Effector CD8-positive, alpha-beta T cell (primary cell): Measurements from ENCODE around the gene ZNFX1.

Experiments
- DNase-seq: peaks from one replicate; lab custom pipeline; 2025; lab: John Stamatoyannopoulos, UW

ZNFX1 gene

DNA sequence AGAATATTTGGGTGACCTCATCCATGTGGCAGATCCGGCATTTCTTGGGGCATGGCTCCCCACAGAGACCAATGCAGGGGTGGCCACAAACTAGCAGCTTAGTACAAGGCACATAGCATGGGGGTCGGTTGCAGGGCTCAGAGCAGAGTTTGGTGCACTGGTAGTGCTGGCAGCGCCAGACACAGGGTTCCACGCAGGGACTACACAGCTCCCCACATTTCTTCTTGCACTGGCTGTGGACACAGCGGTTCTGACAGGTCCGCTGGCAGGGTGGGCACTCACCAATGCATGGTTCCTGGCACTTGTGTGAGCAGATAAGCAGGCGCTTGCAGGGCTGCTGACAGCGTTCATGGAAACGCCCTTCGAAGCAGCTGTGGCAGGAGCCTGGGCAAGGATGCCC is 29.6 kb downstream of the ZNFX1 start:
- DNase-seq: no peak

- DNase-seq: no peak
Observed at GRCh38 chr20:49247792-49248191, 30.1 kb downstream of the ZNFX1 start.

- DNase-seq: no peak
Observed at GRCh38 chr20:49247169-49247723, 30.6 kb downstream of the ZNFX1 start.

DNA sequence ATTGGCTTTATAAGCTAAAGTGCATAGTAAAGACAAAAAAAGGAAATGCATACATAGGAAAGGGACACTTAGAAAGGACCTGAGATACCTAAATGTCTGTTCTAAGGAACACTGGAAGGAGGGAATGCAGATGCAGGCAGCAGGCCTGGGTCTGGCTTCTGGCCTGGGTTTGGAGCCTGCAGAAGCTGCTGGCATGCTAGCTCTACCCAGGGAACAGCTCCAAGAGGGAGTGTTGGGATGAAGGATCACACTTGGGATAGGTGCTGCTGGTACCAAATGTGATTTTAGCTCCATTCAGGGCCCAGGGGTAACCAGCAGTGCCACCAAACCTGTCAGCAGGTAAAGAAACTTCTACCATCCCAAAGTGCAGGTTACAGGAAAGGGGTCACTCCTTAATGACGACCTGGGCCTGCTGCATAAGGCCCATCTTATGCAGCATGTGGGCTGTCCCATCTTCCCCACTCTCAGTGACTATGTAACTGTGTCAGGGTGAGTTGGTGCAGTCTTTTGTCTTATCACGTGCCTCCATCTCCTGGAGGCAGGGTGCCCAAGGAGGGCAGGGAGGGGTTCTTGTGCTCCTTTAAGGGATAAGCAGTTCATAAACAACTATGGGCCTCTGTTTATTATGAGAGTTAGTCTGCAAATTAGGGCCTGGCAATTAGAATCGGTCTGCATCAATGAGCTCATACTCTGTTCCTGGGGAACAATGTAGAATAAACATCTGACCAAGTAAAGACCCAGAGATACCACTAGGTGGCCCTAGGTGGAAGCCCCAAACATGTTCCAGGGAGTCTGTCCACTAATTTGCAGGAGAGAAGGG is 31.7 kb downstream of the ZNFX1 start:
- DNase-seq: no peak

GRCh38 chr20:49237531-49237930 is 40.3 kb downstream of the ZNFX1 start:
- DNase-seq: no peak

GRCh38 chr20:49236301-49236700 is 41.6 kb downstream of the ZNFX1 start:
- no peak for DNase-seq

DNA sequence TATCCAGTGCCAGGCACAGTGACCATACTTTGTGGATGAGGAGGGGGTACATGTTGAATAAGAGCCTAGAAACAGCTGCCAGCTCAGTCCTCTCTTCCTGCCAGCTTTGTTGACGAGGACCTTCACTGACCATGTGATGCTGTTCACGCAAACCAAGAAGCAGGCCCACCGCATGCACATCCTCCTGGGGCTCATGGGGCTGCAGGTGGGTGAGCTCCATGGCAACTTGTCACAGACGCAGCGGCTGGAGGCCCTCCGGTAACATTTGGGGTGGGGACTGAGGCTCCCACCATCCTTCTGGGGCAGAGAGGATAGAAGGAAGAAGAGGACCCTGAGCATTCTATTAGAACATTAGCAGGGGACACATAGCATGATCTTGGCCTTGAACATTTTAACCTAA is 43.0 kb downstream of the ZNFX1 start:
- DNase-seq: no peak

DNA sequence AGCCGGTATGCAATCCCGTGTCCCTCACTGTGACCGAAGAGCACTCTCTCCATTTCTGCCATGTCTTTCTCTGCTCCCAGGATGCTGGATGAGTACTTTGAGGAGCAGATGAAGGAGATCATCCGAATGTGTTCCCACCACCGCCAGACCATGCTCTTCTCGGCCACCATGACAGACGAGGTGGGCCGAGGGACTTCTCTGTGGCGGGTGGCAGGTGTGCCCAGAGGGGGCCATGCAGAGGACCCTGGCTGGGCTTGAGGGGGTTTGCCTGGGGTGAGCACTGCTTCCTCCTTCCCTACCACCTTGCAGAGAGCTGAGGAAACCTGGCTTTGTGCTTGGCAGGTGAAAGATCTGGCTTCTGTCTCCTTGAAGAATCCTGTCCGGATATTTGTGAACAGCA is 44.6 kb downstream of the ZNFX1 start:
- no peak for DNase-seq

DNA sequence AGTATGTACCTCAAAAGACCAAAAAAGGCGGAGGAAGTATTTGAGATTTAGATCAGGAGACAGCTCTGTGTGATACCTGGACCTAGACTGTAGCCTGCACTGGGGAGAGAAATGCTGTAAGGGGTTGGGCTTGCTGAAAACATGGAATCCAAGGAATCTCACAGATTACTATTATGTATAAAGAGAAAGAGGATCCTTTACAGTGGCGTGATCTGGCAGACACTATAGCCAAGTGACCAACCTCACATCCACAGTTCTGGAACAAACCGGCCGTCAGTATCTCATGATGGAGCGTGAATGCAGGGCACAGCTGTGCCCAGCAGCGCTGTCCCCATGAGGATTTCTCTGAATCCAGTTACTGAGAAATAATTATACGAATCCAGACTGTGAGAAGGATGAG is 46.4 kb downstream of the ZNFX1 start:
- DNase-seq: no peak

DNA sequence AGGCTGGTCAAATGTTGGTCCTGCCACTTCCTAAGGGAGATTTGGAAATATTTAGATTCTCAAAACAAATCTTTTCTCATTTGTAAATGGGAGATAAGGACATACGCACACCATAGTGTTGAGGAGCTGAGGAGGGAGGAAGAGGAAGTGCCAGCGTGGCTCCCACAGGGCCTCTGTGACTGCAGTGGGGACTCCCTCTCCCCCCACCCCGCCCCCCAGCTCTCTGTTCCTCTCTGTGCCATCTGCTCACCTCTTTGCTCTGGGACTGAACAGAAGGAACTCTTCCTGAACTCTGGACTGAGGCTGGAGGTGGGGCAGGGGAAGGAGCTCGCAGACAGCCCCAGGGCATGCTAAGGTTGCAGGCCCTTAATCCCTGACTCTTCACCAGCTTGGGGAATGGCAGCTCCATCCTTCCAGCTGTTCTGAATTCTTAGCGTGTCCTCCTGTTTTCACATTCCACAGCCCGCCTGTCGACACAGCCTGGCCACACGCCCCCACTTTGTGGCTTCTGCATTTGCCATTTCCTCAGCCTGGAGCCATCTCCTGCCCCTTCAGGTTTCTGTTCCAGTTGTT is 47.2 kb downstream of the ZNFX1 start:
- no peak for DNase-seq

GRCh38 chr20:49230021-49230420 is 47.8 kb downstream of the ZNFX1 start:
- DNase-seq: no peak

DNA sequence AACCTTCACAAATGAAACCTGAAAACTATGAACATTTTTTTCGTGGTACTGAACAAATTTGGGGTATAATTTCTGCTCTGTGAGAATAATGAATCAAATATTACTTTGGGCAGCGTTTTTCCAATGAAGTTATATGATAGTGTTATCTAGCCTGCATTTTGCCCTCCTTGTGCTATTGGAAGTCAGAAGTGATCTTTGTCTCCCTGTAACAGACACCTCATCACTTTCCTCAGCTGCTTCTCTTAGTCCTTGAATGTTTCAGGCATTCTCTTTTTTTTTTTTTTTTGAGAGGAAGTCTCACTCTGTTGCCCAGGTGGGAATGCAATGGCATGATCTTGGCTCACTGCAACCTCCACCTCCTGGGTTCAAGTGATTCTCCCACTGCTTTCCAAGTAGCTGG is 48.5 kb downstream of the ZNFX1 start:
- DNase-seq: no peak

DNA sequence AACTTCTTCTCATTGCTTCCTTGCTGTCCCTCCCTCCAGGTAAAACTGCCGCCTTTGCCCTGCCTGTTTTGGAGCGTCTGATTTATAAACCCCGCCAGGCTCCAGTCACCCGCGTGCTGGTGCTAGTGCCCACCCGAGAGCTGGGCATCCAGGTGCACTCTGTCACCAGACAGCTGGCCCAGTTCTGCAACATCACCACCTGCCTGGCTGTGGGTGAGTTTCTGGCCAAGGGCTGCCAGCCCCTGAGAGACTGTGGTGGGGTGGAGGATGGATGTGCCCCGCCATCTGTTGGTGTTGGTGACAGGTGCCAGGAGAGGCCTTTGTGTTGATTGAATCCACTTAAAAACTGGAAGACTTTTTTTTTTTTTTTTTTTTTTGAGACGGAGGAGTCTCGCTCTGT is 49.2 kb downstream of the ZNFX1 start:
- no peak for DNase-seq

DNA sequence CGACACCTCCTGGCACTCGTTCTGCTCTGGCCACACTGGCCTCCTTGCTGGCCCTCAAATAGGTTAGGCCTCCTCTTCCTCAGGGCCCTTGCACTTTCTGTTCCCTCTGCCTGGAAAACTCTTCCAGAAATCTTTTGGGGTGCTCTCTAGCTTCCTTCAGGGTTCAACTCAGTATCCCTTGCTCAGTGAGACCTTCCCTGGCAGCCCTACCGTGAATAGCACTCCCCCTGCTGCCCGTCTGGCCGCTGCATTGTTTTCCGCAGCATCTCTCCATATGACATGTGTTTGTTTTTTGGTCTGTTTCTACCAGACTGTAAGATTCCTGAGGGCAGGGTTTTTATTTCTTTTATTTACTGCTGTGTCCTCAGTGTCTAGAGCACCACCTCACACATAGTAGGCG is 52.0 kb downstream of the ZNFX1 start:
- DNase-seq: no peak

DNA sequence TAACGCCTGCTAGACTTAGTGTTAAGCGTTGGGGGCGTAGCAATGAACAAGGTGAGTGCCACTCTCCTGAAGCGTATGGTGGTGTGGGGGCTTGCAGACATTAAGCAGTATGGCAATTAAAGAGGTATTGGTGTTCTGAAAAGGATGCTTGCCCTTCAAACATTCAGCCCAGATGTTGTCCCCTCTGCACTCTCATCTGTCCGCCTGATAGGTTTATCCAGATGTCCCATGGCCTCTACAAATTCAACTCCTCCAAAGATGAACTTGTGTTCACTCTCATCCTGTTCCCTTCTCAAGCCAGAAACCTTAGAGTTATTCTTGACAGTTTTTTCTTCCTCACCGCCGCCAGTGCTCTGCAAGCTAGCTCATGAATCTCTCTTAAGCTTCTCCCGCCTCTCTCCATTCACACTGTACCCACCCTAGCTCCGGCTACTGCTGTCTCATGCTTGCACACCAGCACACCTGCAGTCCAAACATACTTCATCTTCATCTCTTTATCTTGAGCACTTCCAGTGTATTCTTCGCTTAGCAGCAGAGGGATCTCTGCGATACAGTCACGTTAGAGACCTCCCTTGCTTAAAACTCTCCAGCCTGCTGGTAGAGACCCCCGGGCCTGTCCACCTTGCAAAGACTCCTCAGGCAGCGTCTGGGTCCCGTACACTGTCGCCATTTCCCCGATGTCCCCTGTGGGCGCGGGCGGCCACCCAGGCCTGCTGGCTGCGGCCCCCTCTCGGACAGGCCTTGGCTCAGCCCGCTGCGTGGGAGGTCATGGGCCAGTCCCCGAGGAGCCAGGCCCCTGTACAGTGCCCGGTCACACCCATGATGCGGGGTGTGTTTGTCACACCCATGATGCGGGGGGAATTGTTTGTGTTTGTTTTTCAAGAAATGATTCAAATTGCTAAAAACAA is 57.7 kb downstream of the ZNFX1 start:
- DNase-seq: no peak

- peak; percentile 96 for DNase-seq
Observed at GRCh38 chr20:49219091-49219923, 58.5 kb downstream of the ZNFX1 start, which contains the start of gene DDX27. Gene DDX27, plus strand, starts transcription at chr20:49219416. Its CDS starts 33 bp downstream, at chr20:49219449.

DNA sequence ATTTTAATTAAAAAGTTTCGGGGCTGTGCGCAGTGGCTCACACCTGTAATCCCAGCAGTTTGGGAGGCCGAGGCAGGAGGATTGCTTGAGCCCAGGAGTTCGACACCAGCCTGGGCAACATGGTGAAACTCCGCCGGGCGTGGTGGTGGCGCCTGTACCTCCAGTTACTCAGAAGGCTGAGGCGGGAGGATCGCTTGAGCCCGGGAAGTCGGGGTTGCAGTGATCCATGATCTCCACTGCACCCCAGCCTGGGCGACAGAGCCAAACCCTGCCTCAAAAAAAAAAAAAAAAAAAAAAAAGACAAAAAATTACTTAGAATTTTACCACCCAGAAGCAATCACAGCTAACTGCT is 59.1 kb downstream of the ZNFX1 start:
- peak; percentile 12 for DNase-seq

GRCh38 chr20:49216991-49217578 is 60.8 kb downstream of the ZNFX1 start:
- peak; percentile 95 for DNase-seq

GRCh38 chr20:49215232-49215631 is 62.6 kb downstream of the ZNFX1 start:
- DNase-seq: no peak

GRCh38 chr20:49214571-49214970 is 63.3 kb downstream of the ZNFX1 start:
- no peak for DNase-seq

DNA sequence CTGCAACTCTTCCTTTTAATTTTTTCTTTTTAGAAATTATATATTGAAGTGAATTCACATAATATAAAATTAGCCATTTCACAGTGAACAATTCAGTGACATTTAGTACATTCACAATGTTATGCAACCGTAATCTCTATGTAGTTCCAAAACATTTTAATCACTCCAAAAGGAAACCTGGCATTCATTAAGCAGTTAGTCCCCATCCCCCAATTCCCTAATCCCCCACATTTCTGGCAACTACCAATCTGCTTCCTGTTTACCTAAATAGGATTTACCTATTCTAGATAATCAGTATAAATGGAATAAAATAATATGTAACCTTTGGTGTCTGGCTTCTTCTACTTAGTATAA is 67.1 kb downstream of the ZNFX1 start:
- DNase-seq: no peak
